Uterus (tissue), 4 donors: Measurements from ENCODE around the gene KPNA5. TPM values are rescaled to one million over a fixed set of nuclear protein-coding genes. Genes with fewer than 3 reads are reported as not detected.
"Not testable (repeated sequence)": the region's sequence is repeated elsewhere in the genome, so short reads cannot be mapped to it uniquely, and the experiment has no call there.

ENCODE experiments used
- DNase-seq, 2 donors: peaks; one replicate each; pipeline ENCODE4 v3.0.0-alpha.2; 2019 to 2020
- H3K27ac ChIP-seq, 2 donors: fragments of 200-600 bp; sonication (generic); 1 replicate in 1 of 2; 2 replicates in 1 of 2; pipeline ENCODE4 v1.5.1; 2016 to 2018
- H3K27me3 ChIP-seq, 2 donors: fragments of 200-600 bp; sonication (generic); one replicate each; pipeline ENCODE4 v1.5.1; 2018 to 2019; ENCODE audit warnings: control low read depth in 1 of 2
- H3K36me3 ChIP-seq, 2 donors: fragments of 200-600 bp; sonication (generic); one replicate each; pipeline ENCODE4 v1.5.1; 2019; ENCODE audit warnings: control low read depth in 1 of 2
- H3K4me1 ChIP-seq, 2 donors: fragments of 200-600 bp; sonication (generic); one replicate each; pipeline ENCODE4 v1.5.1; 2018 to 2019; ENCODE audit warnings: control low read depth in 1 of 2
- H3K4me3 ChIP-seq, 2 donors: fragments of 200-600 bp; sonication (generic); 1 replicate in 1 of 2; 2 replicates in 1 of 2; pipeline ENCODE4 v1.5.1; 2018 to 2019; ENCODE audit warnings: mild to moderate bottlenecking in 1 of 2
- H3K9me3 ChIP-seq, 2 donors: fragments of 200-600 bp; sonication (generic); one replicate each; pipeline ENCODE4 v1.5.1; 2019; ENCODE audit warnings: control low read depth in 1 of 2
- POLR2A ChIP-seq, 2 donors: fragments of 450-650 bp; IDR thresholded peaks; one replicate each; pipeline ENCODE4 v1.6.1; 2016; ENCODE audit warnings: antibody characterized with exemption in 2 of 2, mild to moderate bottlenecking in 1 of 2, moderate library complexity in 1 of 2
- intact Hi-C: fragments of 100-400 bp; cut with DNase I; formaldehyde crosslinking; loops from one replicate; pipeline ENCODE4 v1.15.1; 2023; ENCODE audit warnings: low total_unique reads
- total RNA-seq, 4 donors: library from RNA; depleted of rRNA in 3 of 4; stranded (reverse); fragments of >200 nt in 3 of 4; gene quantifications; one replicate each; pipeline versions ENCODE4 v1.1.0 to v1.2.4, GENCODE V29; 2014 to 2023
- TF ChIP-seq, protein P1 (sequence below), 4 experiments: fragments of 200-600 bp in 2 of 4; fragments of 450-650 bp in 2 of 4; sonication (generic) in 2 of 4; IDR thresholded peaks; one replicate each; pipeline ENCODE4 v1.5.1; 2016 to 2019; ENCODE audit warnings: antibody characterized with exemption in 4 of 4, mild to moderate bottlenecking in 2 of 4, moderate library complexity in 1 of 4
- donor health status: DM: yes; HTN: yes; CAD: no.

Gene KPNA5
- total RNA-seq, 4 donors from 2014 or later: 5.6 to 48.3 (median 27.7) TPM

DNA sequence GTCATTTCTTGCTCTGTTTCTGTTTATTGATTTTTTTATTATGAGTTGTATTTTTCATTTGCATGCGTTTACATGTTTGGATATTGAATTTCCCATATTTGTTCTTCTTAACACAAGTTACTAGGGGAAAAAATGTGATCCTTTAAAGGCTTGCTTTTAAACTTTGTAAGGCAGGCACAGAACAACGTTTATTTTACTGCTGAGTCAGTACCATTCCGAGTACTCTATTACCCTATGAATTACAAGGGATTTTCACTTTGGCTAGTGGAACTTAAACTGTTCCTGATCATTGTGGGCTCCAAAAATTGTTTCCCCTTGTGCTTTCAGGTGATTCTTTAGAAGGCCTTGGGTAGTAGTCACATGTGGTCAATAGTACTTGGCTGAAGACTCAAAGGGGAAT is 56.0 kb downstream of the KPNA5 start:
- intact Hi-C loops: no loop called here

DNA sequence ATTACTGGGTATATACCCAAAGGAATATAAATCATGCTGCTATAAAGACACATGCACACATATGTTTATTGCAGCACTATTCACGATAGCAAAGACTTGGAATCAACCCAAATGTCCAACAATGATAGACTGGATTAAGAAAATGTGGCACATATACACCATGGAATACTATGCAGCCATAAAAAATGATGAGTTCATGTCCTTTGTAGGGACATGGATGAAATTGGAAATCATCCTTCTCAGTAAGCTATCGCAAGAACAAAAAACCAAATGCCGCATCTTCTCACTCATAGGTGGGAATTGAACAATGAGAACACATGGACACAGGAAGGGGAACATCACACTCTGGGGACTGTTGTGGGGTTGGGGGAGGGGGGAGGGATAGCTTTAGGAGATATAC is 59.5 kb downstream of the KPNA5 start:
- H3K9me3 ChIP-seq, H3K4me3 ChIP-seq, H3K36me3 ChIP-seq, H3K27ac ChIP-seq, H3K27me3 ChIP-seq, DNase-seq, intact Hi-C loops, H3K4me1 ChIP-seq: not testable (repeated sequence)

More for the DNA sequence above, 56.0 kb downstream of the KPNA5 start:
- no peaks in the 10 kb centered on the region for H3K4me1 ChIP-seq
- peaks cover 0 to 5% of the 10 kb centered on the region in 2 donors for H3K9me3 ChIP-seq
- TF ChIP-seq POLR2A (IDR thresholded peaks at IDR 0.05): no peak
- no peaks in the 10 kb centered on the region for H3K27me3 ChIP-seq
- no peaks in the 10 kb centered on the region for H3K36me3 ChIP-seq
- H3K27ac ChIP-seq: no peak overlapping the region
- H3K4me3 ChIP-seq: no peak overlapping the region
- no peak for DNase-seq

DNA sequence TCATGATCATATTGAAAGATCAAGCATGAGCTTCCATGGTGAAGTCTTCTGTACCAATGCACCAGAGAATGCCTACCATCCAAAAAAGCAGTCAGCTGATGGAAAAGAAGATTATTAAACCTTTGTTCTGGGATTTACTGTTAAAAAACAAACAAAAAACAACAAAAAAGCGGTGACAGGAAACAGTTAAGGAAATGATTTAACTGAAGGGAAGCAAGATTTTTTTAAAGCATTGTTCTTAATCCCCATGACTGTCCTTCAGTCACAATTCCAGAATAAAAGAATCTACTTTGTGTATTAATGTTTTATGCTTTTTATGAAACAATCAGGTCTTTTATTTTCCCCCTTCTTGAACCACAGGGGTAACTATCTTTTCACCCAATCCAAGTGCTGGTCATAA is 60.6 kb downstream of the KPNA5 start:
- TF ChIP-seq, protein P1, sequence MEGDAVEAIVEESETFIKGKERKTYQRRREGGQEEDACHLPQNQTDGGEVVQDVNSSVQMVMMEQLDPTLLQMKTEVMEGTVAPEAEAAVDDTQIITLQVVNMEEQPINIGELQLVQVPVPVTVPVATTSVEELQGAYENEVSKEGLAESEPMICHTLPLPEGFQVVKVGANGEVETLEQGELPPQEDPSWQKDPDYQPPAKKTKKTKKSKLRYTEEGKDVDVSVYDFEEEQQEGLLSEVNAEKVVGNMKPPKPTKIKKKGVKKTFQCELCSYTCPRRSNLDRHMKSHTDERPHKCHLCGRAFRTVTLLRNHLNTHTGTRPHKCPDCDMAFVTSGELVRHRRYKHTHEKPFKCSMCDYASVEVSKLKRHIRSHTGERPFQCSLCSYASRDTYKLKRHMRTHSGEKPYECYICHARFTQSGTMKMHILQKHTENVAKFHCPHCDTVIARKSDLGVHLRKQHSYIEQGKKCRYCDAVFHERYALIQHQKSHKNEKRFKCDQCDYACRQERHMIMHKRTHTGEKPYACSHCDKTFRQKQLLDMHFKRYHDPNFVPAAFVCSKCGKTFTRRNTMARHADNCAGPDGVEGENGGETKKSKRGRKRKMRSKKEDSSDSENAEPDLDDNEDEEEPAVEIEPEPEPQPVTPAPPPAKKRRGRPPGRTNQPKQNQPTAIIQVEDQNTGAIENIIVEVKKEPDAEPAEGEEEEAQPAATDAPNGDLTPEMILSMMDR (IDR thresholded peaks at IDR 0.05): no peak
- Histone ChIP-seq H3K4me1 (no peaks in the 10 kb centered on the region), H3K4me3 (no peak overlapping the region), H3K36me3 (no peaks in the 10 kb centered on the region), H3K27ac (no peak overlapping the region), H3K9me3 (peaks cover 0 to 5% of the 10 kb centered on the region in 2 donors), H3K27me3 (no peaks in the 10 kb centered on the region)
- DNase-seq: no peak
- intact Hi-C loops: no loop called here

DNA sequence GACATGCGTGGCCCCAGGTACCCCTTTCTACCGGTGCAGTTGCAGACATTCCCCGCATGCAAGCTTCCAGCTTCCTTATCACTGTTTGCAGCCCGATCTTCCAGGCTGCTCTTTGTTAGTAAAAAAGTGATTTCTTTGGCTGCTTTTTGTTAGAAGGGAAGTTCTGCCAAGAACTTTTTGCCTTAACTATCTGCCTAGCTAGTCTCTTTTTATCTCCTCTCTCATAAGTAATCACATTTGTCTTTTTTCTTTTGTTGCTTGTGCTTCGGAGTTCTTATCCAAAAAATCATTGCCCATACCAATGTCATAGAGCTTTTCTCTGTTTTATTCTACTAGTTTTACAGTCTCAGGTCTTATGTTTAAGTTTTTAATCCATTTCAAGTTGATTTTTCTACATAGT is 64.2 kb downstream of the KPNA5 start:
- intact Hi-C loops: no loop called here
- H3K36me3 ChIP-seq: no peaks in the 10 kb centered on the region
- TF ChIP-seq POLR2A (IDR thresholded peaks at IDR 0.05): no peak
- TF ChIP-seq, protein P1 (IDR thresholded peaks at IDR 0.05): no peak

DNA sequence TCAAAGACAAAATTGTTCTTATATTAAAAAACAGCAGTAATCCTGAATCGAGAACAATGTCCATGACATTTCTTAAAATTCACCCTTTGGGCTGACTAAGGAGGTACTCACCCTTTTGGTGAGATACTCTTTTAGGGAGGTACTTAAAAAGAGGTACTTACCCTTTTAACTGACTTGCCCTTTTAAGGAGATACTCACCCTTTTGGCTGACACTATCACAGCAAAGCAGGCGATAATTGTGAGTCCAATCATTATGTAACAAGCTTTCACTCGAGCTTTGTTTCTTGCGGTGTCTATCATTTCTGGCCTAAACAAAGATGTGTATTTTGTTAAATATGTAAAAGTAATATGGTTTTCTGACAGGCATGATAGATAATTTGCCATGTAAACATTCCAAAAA is 80.8 kb downstream of the KPNA5 start:
- H3K27ac ChIP-seq: no peak overlapping the region
- no peaks in the 10 kb centered on the region for H3K4me1 ChIP-seq
- no peaks in the 10 kb centered on the region for H3K27me3 ChIP-seq
- H3K36me3 ChIP-seq: no peaks in the 10 kb centered on the region
- intact Hi-C loops: no loop called here
- no peak overlapping the region for H3K4me3 ChIP-seq
- no peak for DNase-seq
- H3K9me3 ChIP-seq: no peaks in the 10 kb centered on the region
- TF ChIP-seq POLR2A (IDR thresholded peaks at IDR 0.05): no peak
- TF ChIP-seq, protein P1 (IDR thresholded peaks at IDR 0.05): no peak

More for the DNA sequence above, 64.2 kb downstream of the KPNA5 start:
- Histone ChIP-seq H3K27ac (no peak overlapping the region), H3K27me3 (no peaks in the 10 kb centered on the region), H3K4me1 (no peaks in the 10 kb centered on the region), H3K4me3 (no peak overlapping the region), H3K9me3 (no peaks in the 10 kb centered on the region)
- no peak for DNase-seq

DNA sequence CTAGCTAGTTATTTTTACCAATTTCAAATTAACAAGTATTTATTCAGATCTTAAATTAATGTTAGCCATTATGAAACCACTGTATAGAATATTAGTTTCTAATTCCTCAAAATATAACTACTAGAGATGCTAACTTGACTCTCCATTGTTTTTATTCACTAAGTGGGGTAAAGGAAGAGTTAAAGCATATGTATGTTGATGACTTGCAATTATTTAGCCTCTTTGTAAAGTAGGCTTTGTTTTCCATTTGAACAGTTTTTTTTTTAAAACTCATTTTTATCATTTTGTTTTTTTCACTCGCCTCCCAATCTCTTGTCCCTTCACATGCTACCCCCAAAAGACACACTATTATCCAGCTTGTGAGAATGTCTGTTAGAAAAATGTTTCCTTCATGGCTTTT is 81.2 kb downstream of the KPNA5 start:
- Histone ChIP-seq H3K4me1 (no peaks in the 10 kb centered on the region), H3K27ac (no peak overlapping the region), H3K4me3 (no peak overlapping the region), H3K27me3 (no peaks in the 10 kb centered on the region), H3K9me3 (no peaks in the 10 kb centered on the region), H3K36me3 (no peaks in the 10 kb centered on the region)
- DNase-seq: no peak
- TF ChIP-seq, protein P1 (IDR thresholded peaks at IDR 0.05): no peak
- TF ChIP-seq POLR2A (IDR thresholded peaks at IDR 0.05): no peak
- intact Hi-C loops: no loop called here
